Measurements from ENCODE around the gene ZNF579. TPM values are rescaled to one million over a fixed set of nuclear protein-coding genes. Genes with fewer than 3 reads are reported as not detected.

Gene ZNF579
- total RNA-seq, 1 donor from 2014 or later, result 10.9 TPM

DNA sequence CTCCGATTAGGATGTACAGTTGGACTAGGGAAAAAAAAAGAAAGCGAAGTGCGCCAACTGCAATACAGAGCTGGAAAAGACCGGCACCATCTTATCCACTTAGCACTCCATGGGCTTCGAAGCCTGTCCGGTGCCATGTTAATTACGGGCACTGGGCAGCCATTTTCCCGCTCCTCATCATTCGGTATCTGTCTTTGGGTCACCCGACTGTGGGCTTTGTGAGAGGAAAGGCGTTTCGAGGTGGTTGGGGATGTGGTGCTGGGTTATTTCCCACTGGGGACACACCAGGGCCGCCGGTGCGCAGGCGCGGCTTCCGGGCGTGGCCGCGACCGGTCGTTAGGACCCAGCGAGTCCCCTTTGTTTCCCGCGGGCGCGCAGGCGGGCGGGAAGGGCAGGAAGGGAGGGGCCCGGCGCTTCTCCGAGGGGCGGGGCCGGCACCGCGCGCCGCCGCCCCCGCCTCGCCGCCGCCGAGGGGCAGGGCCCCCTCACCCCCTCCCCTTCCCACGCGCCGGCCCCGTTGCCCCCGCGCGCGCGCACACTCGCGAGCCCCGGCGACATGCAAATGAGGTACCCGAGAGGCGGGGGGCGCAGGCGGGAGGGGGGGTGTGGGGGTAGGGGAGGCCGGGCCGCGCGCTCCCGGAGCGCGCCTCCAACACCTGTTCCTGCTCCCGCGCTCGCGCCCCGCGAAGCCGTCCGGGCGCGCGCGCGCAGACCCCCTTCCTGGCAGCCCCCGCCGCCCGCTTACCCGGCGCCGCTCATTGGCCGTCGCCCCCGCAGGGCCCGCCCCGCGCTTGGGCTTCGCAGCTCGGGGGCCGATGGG, 19.4 kb upstream of the ZNF579 start, which contains the start of gene ZNF524:
Gene ZNF524, plus strand, starts transcription at position 447 of the 820 bp plus-strand sequence. CDS start 1,825 bp downstream, outside the sequence.
- CTCF ChIA-PET, result interaction anchor here (1.1 to 1.7 kb wide), 4 partner anchors 31 to 209 kb away, joined by 3 to 7 read pairs (median 6); no protein-coding TSS in a partner anchor
- Mint-ChIP-seq H3K27me3 (no peaks in the 10 kb centered on the region), H3K9me3 (peaks cover 3% of the 10 kb centered on the region)

DNA sequence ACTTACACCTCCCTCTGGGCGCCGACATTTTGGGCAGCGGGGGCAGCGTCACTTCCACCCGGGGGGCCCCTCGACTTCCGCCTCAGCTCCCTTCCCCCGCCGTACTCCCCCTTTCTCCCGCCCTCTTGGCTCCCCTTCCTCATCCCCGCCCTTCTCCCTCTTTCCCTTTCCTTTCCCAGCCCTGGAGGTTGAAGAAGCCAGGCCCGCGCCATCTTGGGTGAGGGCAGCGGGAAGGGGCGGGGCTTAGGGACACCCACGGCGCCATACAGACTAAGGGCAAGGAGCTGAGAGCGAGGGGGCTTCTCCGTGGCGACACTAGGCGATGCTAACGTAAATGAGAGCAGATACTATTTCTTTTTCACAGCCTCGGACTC, 18.8 kb upstream of the ZNF579 start, which contains the start of gene FIZ1:
Gene FIZ1, minus strand, starts transcription at position 50 of the 374 bp plus-strand sequence. CDS start 1,652 bp downstream, outside the sequence.
- peaks cover 3% of the 10 kb centered on the region for H3K9me3 Mint-ChIP-seq
- DNase-seq (peak; percentile 92), ATAC-seq (ENCODE audit: low read depth) (peak; percentile 69)
- peaks cover 17% of the 10 kb centered on the region for H3K4me1 Mint-ChIP-seq
- intact Hi-C loops (cut with micrococcal nuclease), result loop anchor here (1.0 to 2.0 kb wide), 9 partner anchors 12 to 260 kb away; partner anchors contain the start of genes KMT5C, RPL28, ZNF579 and ZNF628
- peak within 1 kb of the TSS; percentile 99 for H3K27ac Mint-ChIP-seq
- H3K27me3 Mint-ChIP-seq, result no peaks in the 10 kb centered on the region
- ChIA-PET CTCF (interaction anchor here (1.1 to 1.7 kb wide), 4 partner anchors 32 to 210 kb away, joined by 3 to 7 read pairs (median 6); no protein-coding TSS in a partner anchor), POLR2A (interaction anchor here (0.7 to 4.5 kb wide), 37 partner anchors 10 to 1484 kb away, joined by 3 to 53 read pairs (median 6); partner anchors contain the start of genes CCDC106, CNOT3, HSPBP1 and ISOC2)
- H3K36me3 Mint-ChIP-seq (ENCODE audit: low read depth), result peaks cover 38% of the 10 kb centered on the region
- TF ChIP-seq, protein P1, sequence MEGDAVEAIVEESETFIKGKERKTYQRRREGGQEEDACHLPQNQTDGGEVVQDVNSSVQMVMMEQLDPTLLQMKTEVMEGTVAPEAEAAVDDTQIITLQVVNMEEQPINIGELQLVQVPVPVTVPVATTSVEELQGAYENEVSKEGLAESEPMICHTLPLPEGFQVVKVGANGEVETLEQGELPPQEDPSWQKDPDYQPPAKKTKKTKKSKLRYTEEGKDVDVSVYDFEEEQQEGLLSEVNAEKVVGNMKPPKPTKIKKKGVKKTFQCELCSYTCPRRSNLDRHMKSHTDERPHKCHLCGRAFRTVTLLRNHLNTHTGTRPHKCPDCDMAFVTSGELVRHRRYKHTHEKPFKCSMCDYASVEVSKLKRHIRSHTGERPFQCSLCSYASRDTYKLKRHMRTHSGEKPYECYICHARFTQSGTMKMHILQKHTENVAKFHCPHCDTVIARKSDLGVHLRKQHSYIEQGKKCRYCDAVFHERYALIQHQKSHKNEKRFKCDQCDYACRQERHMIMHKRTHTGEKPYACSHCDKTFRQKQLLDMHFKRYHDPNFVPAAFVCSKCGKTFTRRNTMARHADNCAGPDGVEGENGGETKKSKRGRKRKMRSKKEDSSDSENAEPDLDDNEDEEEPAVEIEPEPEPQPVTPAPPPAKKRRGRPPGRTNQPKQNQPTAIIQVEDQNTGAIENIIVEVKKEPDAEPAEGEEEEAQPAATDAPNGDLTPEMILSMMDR (IDR thresholded peaks at IDR 0.05), result no peak
- peak within 1 kb of the TSS; percentile 99 for H3K4me3 Mint-ChIP-seq

More for the DNA sequence above, 19.4 kb upstream of the ZNF579 start, which contains the start of gene ZNF524:
- POLR2A ChIA-PET, result interaction anchor here (0.5 to 4.5 kb wide), 36 partner anchors 9 to 1485 kb away, joined by 3 to 53 read pairs (median 6); partner anchors contain the start of genes CCDC106, CNOT3, HSPBP1 and ISOC2
- Mint-ChIP-seq H3K4me1 (peaks cover 22% of the 10 kb centered on the region), H3K27ac (peak within 1 kb of the TSS; percentile 99), H3K4me3 (peak within 1 kb of the TSS; percentile 99), H3K36me3 (ENCODE audit: low read depth) (peaks cover 35% of the 10 kb centered on the region)
- DNase-seq (peak; percentile 86), ATAC-seq (ENCODE audit: low read depth) (peak; percentile 53)
- intact Hi-C loops (cut with micrococcal nuclease), result loop anchor here (1.0 to 10.0 kb wide), 10 partner anchors 13 to 345 kb away; partner anchors contain the start of genes KMT5C, PPP6R1, RPL28 and ZNF579
- TF ChIP-seq, protein P1 (IDR thresholded peaks at IDR 0.05), result no peak

DNA sequence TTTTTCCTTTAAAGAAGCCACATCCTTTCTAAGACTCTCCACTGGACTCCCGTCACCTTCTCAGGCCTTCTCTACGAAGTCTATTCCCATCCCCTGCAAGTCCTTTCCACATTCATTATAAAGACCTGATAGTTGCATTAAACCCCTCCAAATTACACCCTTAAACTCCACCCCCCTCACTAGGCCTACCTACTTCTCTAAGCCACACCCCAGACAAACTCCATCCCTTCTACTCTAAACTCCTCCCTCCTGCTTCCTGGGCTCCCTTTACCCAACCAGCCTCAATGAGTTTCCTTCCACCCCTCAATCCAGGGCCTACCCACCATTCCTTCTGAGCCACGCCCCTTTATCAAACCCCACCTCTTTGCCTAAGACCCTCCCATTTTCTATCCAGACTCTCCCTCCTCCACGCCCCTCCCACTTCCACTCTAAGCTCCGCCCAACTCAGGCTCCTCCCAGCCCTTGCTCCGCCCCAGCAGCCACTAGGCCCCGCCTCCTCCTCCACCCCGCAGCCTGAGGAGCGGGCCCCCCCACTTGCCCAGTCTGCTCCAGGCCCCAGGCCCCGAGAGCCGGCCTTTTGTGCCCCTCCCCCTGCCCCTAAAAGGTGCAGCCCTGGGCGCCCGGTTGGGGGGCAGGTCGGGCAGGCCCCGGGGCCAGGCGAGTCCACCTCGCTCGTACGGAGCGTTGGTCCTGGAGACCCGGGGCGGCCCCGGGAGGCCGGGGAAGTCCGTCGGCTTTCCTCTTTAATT, 18.2 kb upstream of the ZNF579 start:
- POLR2A ChIA-PET, result interaction anchor here (0.6 to 4.5 kb wide), 39 partner anchors 9 to 1484 kb away, joined by 3 to 53 read pairs (median 6); partner anchors contain the start of genes CCDC106, CNOT3, HSPBP1 and ISOC2
- peak; percentile 76 for ATAC-seq (ENCODE audit: low read depth)
- intact Hi-C loops (cut with micrococcal nuclease), result loop anchor here (1.0 to 2.0 kb wide), 9 partner anchors 12 to 260 kb away; partner anchors contain the start of genes KMT5C, RPL28, ZNF579 and ZNF628
- CTCF ChIA-PET, result interaction anchor here (0.9 to 1.7 kb wide), 5 partner anchors 33 to 211 kb away, joined by 3 to 7 read pairs (median 5); no protein-coding TSS in a partner anchor
- H3K4me1 Mint-ChIP-seq, result peaks cover 14% of the 10 kb centered on the region
- peak overlapping the region; percentile 99 for H3K4me3 Mint-ChIP-seq
- H3K27me3 Mint-ChIP-seq, result no peaks in the 10 kb centered on the region
- H3K27ac Mint-ChIP-seq, result peak overlapping the region; percentile 99
- H3K36me3 Mint-ChIP-seq (ENCODE audit: low read depth), result peaks cover 39% of the 10 kb centered on the region
- peaks cover 3% of the 10 kb centered on the region for H3K9me3 Mint-ChIP-seq
- DNase-seq, result peak; percentile 95
- TF ChIP-seq, protein P1 (IDR thresholded peaks at IDR 0.05), result no peak

DNA sequence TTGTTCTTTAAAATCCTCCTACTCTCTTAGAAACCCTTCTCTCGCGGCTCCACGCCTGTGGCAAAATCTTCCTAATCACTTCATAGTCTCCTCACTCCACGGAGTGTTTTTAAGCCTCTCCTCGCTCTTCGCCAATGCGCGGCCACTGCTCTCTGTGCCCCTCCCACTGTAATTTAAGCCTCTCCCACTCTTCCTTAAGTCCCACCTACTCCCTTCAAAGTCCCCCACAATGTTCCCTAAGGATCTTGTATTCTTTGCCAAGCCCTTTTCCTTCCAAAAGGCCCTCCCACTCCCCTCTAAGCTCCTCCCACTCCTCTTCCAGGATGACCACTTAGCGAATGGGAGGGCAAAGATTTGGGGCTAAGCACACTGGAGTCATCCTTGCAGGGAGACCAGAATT, 17.4 kb upstream of the ZNF579 start:
- H3K27ac Mint-ChIP-seq, result peak overlapping the region; percentile 35
- peaks cover 3% of the 10 kb centered on the region for H3K9me3 Mint-ChIP-seq
- DNase-seq, result no peak
- POLR2A ChIA-PET, result interaction anchor here (1.2 to 4.5 kb wide), 4 partner anchors 12 to 56 kb away, joined by 6 to 45 read pairs (median 28); partner anchors contain the start of genes U2AF2 and ZNF579
- peaks cover 10% of the 10 kb centered on the region for H3K4me1 Mint-ChIP-seq
- intact Hi-C loops (cut with micrococcal nuclease), result loop anchor here (2.0 kb wide), 2 partner anchors 17 to 37 kb away; partner anchors contain the start of gene ZNF579
- no peak for ATAC-seq (ENCODE audit: low read depth)
- TF ChIP-seq, protein P1 (IDR thresholded peaks at IDR 0.05), result no peak
- H3K36me3 Mint-ChIP-seq (ENCODE audit: low read depth), result peaks cover 43% of the 10 kb centered on the region
- peak overlapping the region; percentile 25 for H3K4me3 Mint-ChIP-seq
- CTCF ChIA-PET, result interaction anchor here (0.9 kb wide), 1 partner anchor 50 kb away, joined by 3 read pairs; no protein-coding TSS in a partner anchor
- no peaks in the 10 kb centered on the region for H3K27me3 Mint-ChIP-seq

All from activated B cell treated with CpG ODN at 0.5 μM for 24 hours (primary cell).